HepG2 (cell line): ENCODE results near the gene GAD1. TPM values are rescaled to one million over a fixed set of nuclear protein-coding genes. Genes with fewer than 3 reads are reported as not detected.
A peak's percentile ranks its signal among the peaks of the same experiment; 100 is the strongest.

ENCODE experiments used
- ATAC-seq: fragments of 200-7000 bp; cut with Tn5 transposase; 3 replicates; pipeline ENCODE4 v1.9.1; 2020; ENCODE audit warnings: mild to moderate bottlenecking, moderate library complexity
- BruUV-seq: library from RNA; stranded (reverse); fragments of 400-500 nt; replicated peaks from 2 replicates; lab custom pipeline; 2021; lab: Mats Ljungman, UMichigan
- CTCF ChIA-PET: fragments of 300-600 bp; formaldehyde crosslinking; extraction: SDS; loops from one replicate; lab custom pipeline; 2021; ENCODE audit warnings: low total read pairs, inconsistent platforms, low intra/inter-chr PET ratio; lab: Yijun Ruan, JAX
- POLR2A ChIA-PET: fragments of 350-600 bp; sonication (Branson Sonifier 250); formaldehyde crosslinking; loops from one replicate; lab custom pipeline; 2020; ENCODE audit warnings: antibody characterized with exemption, inconsistent platforms; lab: Yijun Ruan, JAX
- DNase-seq: peaks from one replicate; pipeline ENCODE4 v3.0.0-alpha.2; 2015; ENCODE audit warnings: low spot score
- FAIRE-seq: peaks from 3 replicates; lab custom pipeline; 2011; peaks lifted over from hg19 to GRCh38; lab: Jason Lieb, UNC
- H2AFZ ChIP-seq: one replicate; pipeline ENCODE4 v1.6.1; 2011; ENCODE audit warnings: low read length, inconsistent platforms
- H3K27ac ChIP-seq: fragments of 300-600 bp; 3 replicates; pipeline ENCODE4 v1.8.0; 2011; ENCODE audit warnings: mixed run types, mild to moderate bottlenecking, mixed read lengths, low read length, inconsistent platforms; ENCODE audit not compliant: insufficient read depth; ENCODE audit errors: extremely low read length
- H3K27me3 ChIP-seq, 2 experiments: fragments of 200-600 bp in 1 of 2; 2 replicates in 1 of 2; 3 replicates in 1 of 2; pipeline versions ENCODE4 v1.6.0 to v1.8.0; 2011; ENCODE audit warnings: low read length in 2 of 2, mild to moderate bottlenecking in 2 of 2, moderate library complexity in 2 of 2, inconsistent platforms in 1 of 2; ENCODE audit not compliant: insufficient read depth in 2 of 2, control insufficient read depth in 1 of 2
- H3K36me3 ChIP-seq, 2 experiments: fragments of 200-600 bp in 1 of 2; replicated peaks in 1 of 2; 2 replicates in 1 of 2; 3 replicates in 1 of 2; pipeline versions ENCODE4 v1.5.1 to v1.8.0; 2011; ENCODE audit warnings: low read length in 2 of 2, inconsistent platforms in 1 of 2; ENCODE audit not compliant: insufficient read depth in 2 of 2, control insufficient read depth in 1 of 2
- H3K4me1 ChIP-seq: 2 replicates; pipeline ENCODE4 v1.5.1; 2012; ENCODE audit warnings: low read length, inconsistent platforms; ENCODE audit not compliant: insufficient read depth
- H3K4me2 ChIP-seq: 2 replicates; pipeline ENCODE4 v1.6.0; 2011; ENCODE audit warnings: low read depth, low read length, inconsistent platforms
- H3K4me3 ChIP-seq, 3 experiments: fragments of 200-600 bp in 1 of 3; sonication (generic), shearing (Covaris generic) in 1 of 3; replicated peaks in 1 of 3; 2 replicates each; pipeline ENCODE4 v1.5.1; 2011 to 2016; ENCODE audit warnings: low read length in 3 of 3, inconsistent platforms in 2 of 3, low read depth in 2 of 3, mild to moderate bottlenecking in 2 of 3, control low read depth in 1 of 3, mixed read lengths in 1 of 3; ENCODE audit not compliant: insufficient read depth in 1 of 3
- H3K79me2 ChIP-seq: one replicate; pipeline ENCODE4 v1.6.1; 2011; ENCODE audit warnings: low read length, inconsistent platforms; ENCODE audit not compliant: insufficient read depth
- H3K9ac ChIP-seq: 2 replicates; pipeline ENCODE4 v1.6.0; 2011; ENCODE audit warnings: mild to moderate bottlenecking, low read depth, low read length, inconsistent platforms; ENCODE audit not compliant: insufficient read depth
- H3K9me3 ChIP-seq: 2 replicates; pipeline ENCODE4 v1.5.1; 2012; ENCODE audit warnings: mild to moderate bottlenecking, low read length
- H4K20me1 ChIP-seq: 2 replicates; pipeline ENCODE4 v1.6.0; 2011; ENCODE audit warnings: inconsistent platforms, mild to moderate bottlenecking, low read length, moderate library complexity; ENCODE audit not compliant: insufficient read depth
- BCL6 ChIP-seq: IDR thresholded peaks from 2 replicates; pipeline ENCODE4 v1.6.1; 2016; ENCODE audit warnings: missing genetic modification reagents, missing compliant biosample characterization
- FOXA1 ChIP-seq, 2 experiments: fragments of 450-650 bp in 1 of 2; sonication (generic) in 1 of 2; formaldehyde crosslinking in 1 of 2; IDR thresholded peaks; 2 replicates each; pipeline versions ENCODE4 v1.4.0 to v1.6.1; 2016 to 2020; ENCODE audit warnings: missing genetic modification reagents in 1 of 2
- HMGA1 ChIP-seq: sonication (generic); formaldehyde crosslinking; conservative IDR thresholded peaks from 2 replicates; pipeline ENCODE4 v1.4.0; 2020; ENCODE audit warnings: missing genetic modification reagents
- HOXD1 ChIP-seq: sonication (generic); formaldehyde crosslinking; IDR thresholded peaks from 2 replicates; pipeline ENCODE4 v1.5.0; 2020; ENCODE audit warnings: missing genetic modification reagents
- KDM5B ChIP-seq: sonication (generic); formaldehyde crosslinking; IDR thresholded peaks from 2 replicates; pipeline ENCODE4 v1.4.0; 2020; ENCODE audit warnings: missing genetic modification reagents, mild to moderate bottlenecking, borderline replicate concordance
- NPAS2 ChIP-seq: sonication (generic); formaldehyde crosslinking; IDR thresholded peaks from 2 replicates; pipeline ENCODE4 v1.8.0; 2022; ENCODE audit warnings: mild to moderate bottlenecking, missing genetic modification reagents, borderline replicate concordance
- NR1H2 ChIP-seq: sonication (generic); formaldehyde crosslinking; IDR thresholded peaks from 2 replicates; pipeline ENCODE4 v1.8.1; 2022; ENCODE audit warnings: low read depth, missing genetic modification reagents, borderline replicate concordance
- POGZ ChIP-seq: sonication (generic); formaldehyde crosslinking; IDR thresholded peaks from 2 replicates; pipeline ENCODE4 v1.4.0; 2020; ENCODE audit warnings: mild to moderate bottlenecking, missing genetic modification reagents
- POLR2AphosphoS5 ChIP-seq: IDR thresholded peaks from 2 replicates; pipeline ENCODE4 v1.6.1; 2012; ENCODE audit warnings: low read depth, low read length
- SOX5 ChIP-seq: IDR thresholded peaks from 2 replicates; pipeline ENCODE4 v1.6.1; 2016; ENCODE audit warnings: borderline replicate concordance
- ZBTB3 ChIP-seq: sonication (generic); formaldehyde crosslinking; IDR thresholded peaks from 2 replicates; pipeline ENCODE4 v1.4.0; 2020; ENCODE audit warnings: low read depth, mild to moderate bottlenecking, moderate library complexity, missing genetic modification reagents, borderline replicate concordance
- ZNF18 ChIP-seq: sonication (generic); formaldehyde crosslinking; IDR thresholded peaks from 2 replicates; pipeline ENCODE4 v1.8.0; 2022; ENCODE audit warnings: mild to moderate bottlenecking, missing genetic modification reagents; ENCODE audit not compliant: insufficient replicate concordance
- ZNF224 ChIP-seq: sonication (generic); formaldehyde crosslinking; IDR thresholded peaks from 2 replicates; pipeline ENCODE4 v1.5.0; 2020; ENCODE audit warnings: mild to moderate bottlenecking, missing genetic modification reagents
- ZNF24 ChIP-seq: fragments of 450-650 bp; IDR thresholded peaks from 2 replicates; pipeline ENCODE4 v1.6.1; 2017; ENCODE audit warnings: antibody characterized with exemption, mild to moderate bottlenecking
- ZNF44 ChIP-seq: sonication (generic); formaldehyde crosslinking; IDR thresholded peaks from 2 replicates; pipeline ENCODE4 v1.5.1; 2020; ENCODE audit warnings: mild to moderate bottlenecking, missing genetic modification reagents
- ZNF546 ChIP-seq: sonication (generic); formaldehyde crosslinking; conservative IDR thresholded peaks from 2 replicates; pipeline ENCODE4 v1.8.1; 2023; ENCODE audit warnings: mild to moderate bottlenecking, missing genetic modification reagents
- ZNF672 ChIP-seq: sonication (generic); formaldehyde crosslinking; IDR thresholded peaks from 2 replicates; pipeline ENCODE4 v1.8.1; 2022; ENCODE audit warnings: missing genetic modification reagents
- ZNF773 ChIP-seq: sonication (generic); formaldehyde crosslinking; IDR thresholded peaks from 2 replicates; pipeline ENCODE4 v1.4.0; 2020; ENCODE audit warnings: missing genetic modification reagents, borderline replicate concordance
- ZNF777 ChIP-seq: sonication (generic); formaldehyde crosslinking; IDR thresholded peaks from 2 replicates; pipeline ENCODE4 v1.4.0; 2020; ENCODE audit warnings: missing genetic modification reagents
- ZSCAN31 ChIP-seq: sonication (generic); formaldehyde crosslinking; IDR thresholded peaks from 2 replicates; pipeline ENCODE4 v1.5.0; 2020; ENCODE audit warnings: low read depth, mild to moderate bottlenecking, missing genetic modification reagents
- WGBS: methylation state at CpG from one replicate; pipeline ENCODE4 v1.1.6; 2017; ENCODE audit warnings: low lambda C conversion rate; 5-methylcytosine and 5-hydroxymethylcytosine counted together
- in situ Hi-C: cut with HindIII; loops from 2 replicates; pipeline ENCODE4 v1.10.0; 2017; ENCODE audit warnings: low pct_unique_long_range_greater_than_20kb; ENCODE audit not compliant: extremely low pct_ligation_motif_present
- intact Hi-C: fragments of 100-400 bp; cut with micrococcal nuclease; formaldehyde crosslinking; loops from one replicate; pipeline ENCODE4 v1.10.0; 2022; ENCODE audit not compliant: unreplicated experiment
- polyA plus RNA-seq, 8 experiments: library from polyadenylated mRNA; depleted of rRNA in 3 of 8; stranded (reverse) in 7 of 8; unstranded in 1 of 8; fragments of >200 nt; fragmentation: Illumina TruSeq in 4 of 8; extraction: Trizol in 4 of 8; gene quantifications; 2 replicates each; pipeline versions ENCODE4 v1.2.1 to v1.2.3, GENCODE V29; 2011 to 2016; ENCODE audit warnings: low read depth in 4 of 8, missing spikeins in 1 of 8, mixed read lengths in 1 of 8; ENCODE audit not compliant: insufficient read depth in 1 of 8
- total RNA-seq, 5 experiments: library from RNA; depleted of rRNA; stranded (reverse); fragments of >200 nt; fragmentation: Illumina TruSeq; extraction: Trizol; gene quantifications; 2 replicates each; pipeline ENCODE4 v1.2.3, GENCODE V29; 2016; ENCODE audit warnings: low read depth in 1 of 5
- TF ChIP-seq, protein P1 (sequence below): sonication (generic); formaldehyde crosslinking; IDR thresholded peaks from 2 replicates; pipeline ENCODE4 v1.8.1; 2023; ENCODE audit warnings: mild to moderate bottlenecking, missing genetic modification reagents

GAD1 gene
- total and polyA plus RNA-seq, 2 of the 13 experiments (the other 11 are each of a cell fraction or from before 2014, with no cell fraction given) = 0.09 to 0.13 TPM

- CTCF ChIA-PET = interaction anchor here (1.9 to 5.6 kb wide), 4 partner anchors 408 to 456 kb away, joined by 18 to 61 read pairs (median 38); no protein-coding TSS in a partner anchor
- H3K4me3 ChIP-seq = peak overlapping the region; percentile 39 to 74 (median 45)
- no peak overlapping the region for H3K9ac ChIP-seq
- DNase-seq = no peak
- intact Hi-C loops = loop anchor here (2.0 kb wide), 1 partner anchor 457 kb away; no protein-coding TSS in a partner anchor
- POLR2A ChIA-PET = no interaction called here
- in situ Hi-C loops = loop anchor here (5.0 to 10.0 kb wide), 2 partner anchors 445 to 583 kb away; no protein-coding TSS in a partner anchor
- no peak overlapping the region for H2AFZ ChIP-seq
- no peaks in the 10 kb centered on the region for H3K9me3 ChIP-seq
- no TSS peak for BruUV-seq
- no peak for FAIRE-seq
- H3K27ac ChIP-seq = no peak overlapping the region
- peaks cover 7% of the 10 kb centered on the region; the same call in 1 of the 2 replicates for H4K20me1 ChIP-seq
- peak; percentile 52 for ATAC-seq
- peaks cover 23 to 86% of the 10 kb centered on the region in 2 experiments for H3K27me3 ChIP-seq
- peaks cover 27% of the 10 kb centered on the region for H3K4me1 ChIP-seq
- peak overlapping the region; percentile 81 for H3K4me2 ChIP-seq
- 4% methylated on average over 56 of the region's 69 CpGs for WGBS
- H3K36me3 ChIP-seq = no peaks in the 10 kb centered on the region
- H3K79me2 ChIP-seq = no peaks in the 10 kb centered on the region
- TF ChIP-seq ZBTB3 = no peak
- no peak for TF ChIP-seq ZSCAN31 (CRISPR knock-in tag)
- no peak for TF ChIP-seq NPAS2
- TF ChIP-seq SOX5 (CRISPR knock-in tag) = no peak
- TF ChIP-seq HMGA1 = no peak
- TF ChIP-seq, protein P1, sequence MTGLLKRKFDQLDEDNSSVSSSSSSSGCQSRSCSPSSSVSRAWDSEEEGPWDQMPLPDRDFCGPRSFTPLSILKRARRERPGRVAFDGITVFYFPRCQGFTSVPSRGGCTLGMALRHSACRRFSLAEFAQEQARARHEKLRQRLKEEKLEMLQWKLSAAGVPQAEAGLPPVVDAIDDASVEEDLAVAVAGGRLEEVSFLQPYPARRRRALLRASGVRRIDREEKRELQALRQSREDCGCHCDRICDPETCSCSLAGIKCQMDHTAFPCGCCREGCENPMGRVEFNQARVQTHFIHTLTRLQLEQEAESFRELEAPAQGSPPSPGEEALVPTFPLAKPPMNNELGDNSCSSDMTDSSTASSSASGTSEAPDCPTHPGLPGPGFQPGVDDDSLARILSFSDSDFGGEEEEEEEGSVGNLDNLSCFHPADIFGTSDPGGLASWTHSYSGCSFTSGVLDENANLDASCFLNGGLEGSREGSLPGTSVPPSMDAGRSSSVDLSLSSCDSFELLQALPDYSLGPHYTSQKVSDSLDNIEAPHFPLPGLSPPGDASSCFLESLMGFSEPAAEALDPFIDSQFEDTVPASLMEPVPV (CRISPR knock-in tag) = 0 out of 2 replicates have a peak, but pooled peaks have one; percentile 21
- peak; percentile 53; the same call in 1 of the 2 replicates for TF ChIP-seq ZNF777 (CRISPR knock-in tag)
- peak; percentile 23; the same call in 1 of the 2 replicates for TF ChIP-seq BCL6 (CRISPR knock-in tag)
- no peak for TF ChIP-seq ZNF773 (CRISPR knock-in tag)
- TF ChIP-seq ZNF24 = no peak
- TF ChIP-seq ZNF672 (CRISPR knock-in tag) = no peak
- no peak for TF ChIP-seq NR1H2 (CRISPR knock-in tag)
- TF ChIP-seq ZNF44 (CRISPR knock-in tag) = no peak
- TF ChIP-seq FOXA1 (IDR thresholded peaks at IDR 0.05) = no peak
- TF ChIP-seq FOXA1 (CRISPR knock-in tag; IDR thresholded peaks at IDR 0.05) = no peak
- TF ChIP-seq KDM5B (CRISPR knock-in tag) = 0 out of 2 replicates have a peak, but pooled peaks have one; percentile 31
- no peak for TF ChIP-seq POGZ (CRISPR knock-in tag)
- TF ChIP-seq ZNF18 (CRISPR knock-in tag) = no peak
- TF ChIP-seq HOXD1 (CRISPR knock-in tag) = 0 out of 2 replicates have a peak, but pooled peaks have one; percentile 25
- TF ChIP-seq ZNF546 = no peak
- no peak for TF ChIP-seq POLR2AphosphoS5
- TF ChIP-seq ZNF224 = 0 out of 2 replicates have a peak, but pooled peaks have one; percentile 31
Measured at GRCh38 chr2:170817093-170818035, 677 bp downstream of the GAD1 start.
